Osteoblast (primary cell): Measurements from ENCODE around the gene AQP2. TPM values are rescaled to one million over a fixed set of nuclear protein-coding genes. Genes with fewer than 3 reads are reported as not detected.

Experiments used
- DNase-seq: peaks from one replicate; pipeline ENCODE4 v3.0.0; 2011; ENCODE audit warnings: low spot score, mixed read lengths; ENCODE audit not compliant: insufficient read length; ENCODE audit errors: missing footprints
- H2AFZ ChIP-seq: 2 replicates; pipeline ENCODE4 v1.6.0; 2011; ENCODE audit warnings: mild to moderate bottlenecking, low read length
- H3K27ac ChIP-seq: 2 replicates; pipeline ENCODE4 v1.5.1; 2011; ENCODE audit warnings: mild to moderate bottlenecking, low read depth, low read length, moderate library complexity
- H3K27me3 ChIP-seq: 2 replicates; pipeline ENCODE4 v1.6.0; 2012; ENCODE audit warnings: mild to moderate bottlenecking, control low read depth, inconsistent platforms, low read length, moderate library complexity; ENCODE audit not compliant: insufficient read depth
- H3K36me3 ChIP-seq: 2 replicates; pipeline ENCODE4 v1.5.1; 2011; ENCODE audit warnings: mild to moderate bottlenecking, low read length, control low read depth, moderate library complexity; ENCODE audit not compliant: insufficient read depth
- H3K4me1 ChIP-seq: 2 replicates; pipeline ENCODE4 v1.5.1; 2011; ENCODE audit warnings: mild to moderate bottlenecking, low read length, control low read depth, moderate library complexity; ENCODE audit not compliant: insufficient read depth
- H3K4me2 ChIP-seq: 2 replicates; pipeline ENCODE4 v1.6.0; 2011; ENCODE audit warnings: mild to moderate bottlenecking, low read length; ENCODE audit not compliant: insufficient read depth
- H3K4me3 ChIP-seq: fragments of 200-600 bp; sonication (generic); 3 replicates; pipeline ENCODE4 v1.5.1; 2012; ENCODE audit warnings: mild to moderate bottlenecking, low read length, inconsistent platforms; ENCODE audit not compliant: insufficient read depth
- H3K79me2 ChIP-seq: 2 replicates; pipeline ENCODE4 v1.6.0; 2012; ENCODE audit warnings: mild to moderate bottlenecking, low read length, control low read depth, inconsistent platforms; ENCODE audit not compliant: insufficient read depth
- H3K9me3 ChIP-seq: 2 replicates; pipeline ENCODE4 v1.5.1; 2011; ENCODE audit warnings: low read depth, low read length, control low read depth
- H4K20me1 ChIP-seq: 2 replicates; pipeline ENCODE4 v1.6.0; 2012; ENCODE audit warnings: mild to moderate bottlenecking, low read length, control low read depth; ENCODE audit not compliant: insufficient read depth
- total RNA-seq: library from RNA; depleted of rRNA; stranded (reverse); fragments of >200 nt; gene quantifications from 2 replicates; pipeline ENCODE4 v1.2.3, GENCODE V29; 2012
- TF ChIP-seq, protein P1 (sequence below): IDR thresholded peaks from 2 replicates; pipeline ENCODE4 v1.5.1; 2011; ENCODE audit warnings: mild to moderate bottlenecking, low read depth, low read length, moderate library complexity; ENCODE audit errors: extremely low read depth

The AQP2 gene
- total RNA-seq, 1 donor = not detected

DNA sequence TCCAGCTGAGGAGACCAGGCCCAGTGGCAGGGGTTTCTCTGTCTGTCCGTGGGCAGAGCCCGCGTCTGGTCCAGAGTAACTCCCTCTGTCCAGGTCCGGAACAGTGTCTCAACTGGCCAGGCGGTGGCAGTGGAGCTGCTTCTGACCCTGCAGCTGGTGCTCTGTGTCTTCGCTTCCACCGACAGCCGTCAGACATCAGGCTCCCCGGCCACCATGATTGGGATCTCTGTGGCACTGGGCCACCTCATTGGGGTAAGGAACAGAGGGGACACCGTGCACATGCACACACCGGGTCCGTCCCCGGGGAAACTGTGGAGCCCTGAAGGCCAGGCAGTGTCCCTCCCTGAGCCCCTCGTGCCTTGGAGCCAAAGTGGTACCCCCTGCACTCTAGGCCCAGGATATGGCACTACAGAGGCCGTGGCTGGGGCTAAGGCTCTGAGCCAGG lies 23.7 kb downstream of the AQP2 start:
- peak; percentile 97 for DNase-seq
- peaks cover 34% of the 10 kb centered on the region for H3K27me3 ChIP-seq
- H3K4me2 ChIP-seq = peak overlapping the region; percentile 20
- no peaks in the 10 kb centered on the region for H3K79me2 ChIP-seq
- H2AFZ ChIP-seq = peak overlapping the region; percentile 78
- no peak overlapping the region for H3K27ac ChIP-seq
- no peak overlapping the region for H3K4me3 ChIP-seq
- H3K36me3 ChIP-seq = no peaks in the 10 kb centered on the region
- no peaks in the 10 kb centered on the region for H3K9me3 ChIP-seq
- no peaks in the 10 kb centered on the region for H3K4me1 ChIP-seq
- H4K20me1 ChIP-seq = no peaks in the 10 kb centered on the region
- TF ChIP-seq, protein P1, sequence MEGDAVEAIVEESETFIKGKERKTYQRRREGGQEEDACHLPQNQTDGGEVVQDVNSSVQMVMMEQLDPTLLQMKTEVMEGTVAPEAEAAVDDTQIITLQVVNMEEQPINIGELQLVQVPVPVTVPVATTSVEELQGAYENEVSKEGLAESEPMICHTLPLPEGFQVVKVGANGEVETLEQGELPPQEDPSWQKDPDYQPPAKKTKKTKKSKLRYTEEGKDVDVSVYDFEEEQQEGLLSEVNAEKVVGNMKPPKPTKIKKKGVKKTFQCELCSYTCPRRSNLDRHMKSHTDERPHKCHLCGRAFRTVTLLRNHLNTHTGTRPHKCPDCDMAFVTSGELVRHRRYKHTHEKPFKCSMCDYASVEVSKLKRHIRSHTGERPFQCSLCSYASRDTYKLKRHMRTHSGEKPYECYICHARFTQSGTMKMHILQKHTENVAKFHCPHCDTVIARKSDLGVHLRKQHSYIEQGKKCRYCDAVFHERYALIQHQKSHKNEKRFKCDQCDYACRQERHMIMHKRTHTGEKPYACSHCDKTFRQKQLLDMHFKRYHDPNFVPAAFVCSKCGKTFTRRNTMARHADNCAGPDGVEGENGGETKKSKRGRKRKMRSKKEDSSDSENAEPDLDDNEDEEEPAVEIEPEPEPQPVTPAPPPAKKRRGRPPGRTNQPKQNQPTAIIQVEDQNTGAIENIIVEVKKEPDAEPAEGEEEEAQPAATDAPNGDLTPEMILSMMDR = peak; percentile 74

GRCh38 chr12:49974677-49975317 lies 24.3 kb downstream of the AQP2 start:
- peak; percentile 70 for DNase-seq
- Histone ChIP-seq H3K4me2 (no peak overlapping the region), H2AFZ (peak overlapping the region; percentile 78), H3K4me1 (no peaks in the 10 kb centered on the region), H4K20me1 (no peaks in the 10 kb centered on the region), H3K4me3 (no peak overlapping the region), H3K27me3 (peaks cover 28% of the 10 kb centered on the region), H3K79me2 (no peaks in the 10 kb centered on the region), H3K36me3 (no peaks in the 10 kb centered on the region), H3K27ac (no peak overlapping the region), H3K9me3 (no peaks in the 10 kb centered on the region)
- TF ChIP-seq, protein P1 = no peak

GRCh38 chr12:49975318-49975761 lies 24.8 kb downstream of the AQP2 start:
- Histone ChIP-seq H3K36me3 (no peaks in the 10 kb centered on the region), H3K27me3 (peaks cover 23% of the 10 kb centered on the region), H3K4me2 (no peak overlapping the region), H3K79me2 (no peaks in the 10 kb centered on the region), H4K20me1 (no peaks in the 10 kb centered on the region), H3K4me1 (no peaks in the 10 kb centered on the region), H3K9me3 (no peaks in the 10 kb centered on the region), H3K4me3 (no peak overlapping the region), H2AFZ (no peak overlapping the region), H3K27ac (no peak overlapping the region)
- TF ChIP-seq, protein P1 = no peak
- no peak for DNase-seq

- Histone ChIP-seq H4K20me1 (no peaks in the 10 kb centered on the region), H3K27ac (no peak overlapping the region), H3K36me3 (no peaks in the 10 kb centered on the region), H3K4me1 (no peaks in the 10 kb centered on the region), H3K4me3 (no peak overlapping the region), H3K9me3 (no peaks in the 10 kb centered on the region), H2AFZ (no peak overlapping the region), H3K4me2 (no peak overlapping the region), H3K79me2 (no peaks in the 10 kb centered on the region), H3K27me3 (peaks cover 11% of the 10 kb centered on the region)
- TF ChIP-seq, protein P1 = no peak
- DNase-seq = peak; percentile 53
These were observed 26.0 kb downstream of the AQP2 start for GRCh38 chr12:49976557-49976956.
